HUES64 (cell line): ENCODE data around the gene CLDN15.
A peak's percentile ranks its signal among the peaks of the same experiment; 100 is the strongest.
"Not testable (repeated sequence)": the region's sequence is repeated elsewhere in the genome, so short reads cannot be mapped to it uniquely, and the experiment has no call there.

Experiments
- H3K27ac ChIP-seq: 2 replicates; pipeline ENCODE4 v1.7.0; 2013; ENCODE audit warnings: low read depth, low read length, inconsistent platforms
- H3K27me3 ChIP-seq: 2 replicates; pipeline ENCODE4 v1.6.1; 2013; ENCODE audit warnings: mild to moderate bottlenecking, low read length; ENCODE audit not compliant: insufficient read depth
- H3K36me3 ChIP-seq: 2 replicates; pipeline ENCODE4 v1.6.1; 2013; ENCODE audit warnings: mild to moderate bottlenecking, low read length; ENCODE audit not compliant: insufficient read depth
- H3K4me1 ChIP-seq: 2 replicates; pipeline ENCODE4 v1.6.1; 2013; ENCODE audit warnings: mild to moderate bottlenecking, low read length, moderate library complexity; ENCODE audit not compliant: insufficient read depth
- H3K4me3 ChIP-seq: 2 replicates; pipeline ENCODE4 v1.5.1; 2013; ENCODE audit warnings: mild to moderate bottlenecking, low read length, moderate library complexity
- H3K9ac ChIP-seq: 2 replicates; pipeline ENCODE4 v1.6.1; 2013; ENCODE audit warnings: mild to moderate bottlenecking, low read depth, low read length
- H3K9me3 ChIP-seq: 2 replicates; pipeline ENCODE4 v1.6.1; 2013; ENCODE audit warnings: low read depth, low read length; ENCODE audit not compliant: insufficient read depth
- WGBS: fragments of 150-250, 120-280 bp; methylation state at CpG from one replicate; pipeline ENCODE4 v1.1.7; 2013; ENCODE audit warnings: missing lambda C conversion rate; 5-methylcytosine and 5-hydroxymethylcytosine counted together

The CLDN15 gene

DNA sequence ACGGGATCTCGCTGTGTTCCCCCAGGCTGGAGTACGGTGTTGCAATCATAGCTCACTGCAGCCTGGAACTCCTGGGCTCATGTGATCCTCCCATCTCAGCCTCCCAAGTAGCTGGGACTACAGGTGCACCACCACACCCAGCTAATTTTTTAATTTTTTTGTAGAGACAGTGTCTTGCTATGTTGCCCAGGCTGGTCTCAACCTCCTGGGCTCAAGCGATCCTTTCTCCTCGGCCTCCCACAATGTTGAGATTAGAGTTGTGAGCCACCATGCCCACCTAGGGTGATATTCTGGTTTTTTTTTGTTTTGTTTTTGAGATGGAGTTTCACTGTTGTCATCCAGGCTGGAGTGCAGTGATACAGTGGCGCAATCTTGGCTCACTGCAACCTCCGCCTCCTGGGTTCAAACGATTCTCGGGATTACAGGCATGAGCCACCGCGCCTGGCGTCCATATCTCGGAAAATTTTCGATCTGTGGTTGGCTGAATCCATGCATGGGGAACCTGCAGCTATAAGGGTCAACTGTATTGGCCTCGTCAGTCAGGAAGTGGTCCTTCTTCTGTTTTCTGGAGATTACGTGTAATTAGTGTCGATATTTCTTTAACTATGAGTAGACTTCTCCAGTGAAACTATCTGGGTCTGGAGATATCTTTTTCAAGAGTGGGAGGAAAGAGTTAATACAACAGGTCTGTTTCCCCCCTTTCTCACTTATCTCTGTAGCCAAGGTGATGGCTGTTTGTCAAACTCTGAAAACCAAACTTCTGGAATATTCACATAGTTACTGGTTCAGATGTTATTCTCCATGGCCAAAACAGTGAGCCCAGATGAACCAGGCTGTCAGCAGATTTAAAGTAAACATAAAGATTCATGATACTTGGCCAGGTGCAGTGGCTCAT is 28.3 kb upstream of the CLDN15 start:
- H3K9ac ChIP-seq: no peak overlapping the region
- WGBS: 91% methylated on average over 17 of the region's 17 CpGs
- no peaks in the 10 kb centered on the region for H3K9me3 ChIP-seq
- no peak overlapping the region for H3K4me3 ChIP-seq
- no peaks in the 10 kb centered on the region for H3K36me3 ChIP-seq
- no peaks in the 10 kb centered on the region for H3K4me1 ChIP-seq
- H3K27ac ChIP-seq: no peak overlapping the region
- H3K27me3 ChIP-seq: no peaks in the 10 kb centered on the region

- not testable (repeated sequence) for H3K4me3 ChIP-seq, H3K9me3 ChIP-seq, H3K9ac ChIP-seq, H3K27ac ChIP-seq, H3K4me1 ChIP-seq, H3K27me3 ChIP-seq, H3K36me3 ChIP-seq
- WGBS: 86% methylated on average over 6 of the region's 6 CpGs
Measured at GRCh38 chr7:101264102-101264706, 26.6 kb upstream of the CLDN15 start.

DNA sequence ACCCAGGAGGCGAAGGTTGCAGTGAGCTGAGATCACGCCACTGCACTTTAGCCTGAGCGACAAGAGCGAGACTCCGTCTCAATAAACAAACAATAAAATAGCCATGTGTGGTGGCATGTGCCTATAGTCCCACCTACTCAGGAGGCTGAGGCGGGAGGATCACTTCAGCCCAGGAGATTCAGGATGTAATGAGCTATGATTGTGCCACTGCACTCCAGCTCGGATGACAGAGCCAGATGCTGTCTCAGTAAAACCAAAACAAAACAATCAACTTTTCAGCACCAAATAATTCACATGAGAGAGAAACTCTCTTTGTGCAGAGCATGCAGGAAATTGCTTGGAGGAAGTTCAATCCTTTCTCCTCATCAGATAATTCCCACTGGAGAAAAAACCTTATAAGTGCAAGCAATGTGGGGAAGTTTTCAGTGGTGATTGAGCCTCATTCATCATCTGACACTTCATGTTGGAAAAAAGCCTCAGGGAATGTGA is 20.7 kb upstream of the CLDN15 start:
- Histone ChIP-seq H3K9ac (no peak overlapping the region), H3K27me3 (no peaks in the 10 kb centered on the region), H3K9me3 (no peaks in the 10 kb centered on the region), H3K36me3 (no peaks in the 10 kb centered on the region), H3K4me1 (no peaks in the 10 kb centered on the region), H3K4me3 (no peak overlapping the region), H3K27ac (no peak overlapping the region)
- WGBS: 96% methylated on average over 7 of the region's 7 CpGs

DNA sequence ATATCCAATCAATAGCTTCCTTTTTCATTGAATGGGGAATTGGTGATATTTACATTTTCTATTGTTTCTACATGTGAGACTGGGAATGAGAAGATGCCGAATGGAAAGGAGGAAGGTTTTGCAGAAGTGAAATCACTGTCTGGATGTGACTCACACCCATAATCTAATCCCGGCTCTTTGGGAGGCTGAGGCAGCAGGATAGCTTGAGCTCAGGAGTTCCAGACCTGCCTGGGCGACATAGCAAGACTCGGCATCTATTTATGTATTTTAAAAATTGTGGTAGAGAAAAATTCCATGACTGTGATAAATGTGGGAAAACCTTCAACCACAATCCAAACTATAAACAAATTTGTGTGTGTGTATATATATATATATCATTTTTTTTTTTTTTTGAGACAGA is 18.2 kb upstream of the CLDN15 start:
- Histone ChIP-seq H3K4me3 (no peak overlapping the region), H3K27ac (no peak overlapping the region), H3K27me3 (no peaks in the 10 kb centered on the region), H3K9ac (no peak overlapping the region), H3K9me3 (no peaks in the 10 kb centered on the region), H3K4me1 (no peaks in the 10 kb centered on the region), H3K36me3 (no peaks in the 10 kb centered on the region)
- 83% methylated on average over 2 of the region's 4 CpGs for WGBS

- H3K9me3 ChIP-seq, H3K27ac ChIP-seq, H3K36me3 ChIP-seq, H3K27me3 ChIP-seq, H3K4me3 ChIP-seq, H3K4me1 ChIP-seq, H3K9ac ChIP-seq: not testable (repeated sequence)
- WGBS: 93% methylated on average over 5 of the region's 5 CpGs
Measured at GRCh38 chr7:101253199-101253598, 15.6 kb upstream of the CLDN15 start.

GRCh38 chr7:101251871-101252659 is 14.5 kb upstream of the CLDN15 start:
- Histone ChIP-seq H3K9ac (peak overlapping the region; percentile 86), H3K4me3 (peak overlapping the region; percentile 94), H3K27ac (peak overlapping the region; percentile 10; the same call in 1 of the 2 replicates), H3K27me3 (no peaks in the 10 kb centered on the region), H3K9me3 (no peaks in the 10 kb centered on the region), H3K36me3 (peaks cover 7% of the 10 kb centered on the region; the same call in 1 of the 2 replicates), H3K4me1 (no peaks in the 10 kb centered on the region)
- under 1% methylated on average over 55 of the region's 55 CpGs for WGBS

GRCh38 chr7:101250324-101250723 is 12.7 kb upstream of the CLDN15 start:
- no peak overlapping the region for H3K4me3 ChIP-seq
- peaks cover 7% of the 10 kb centered on the region; the same call in 1 of the 2 replicates for H3K36me3 ChIP-seq
- no peaks in the 10 kb centered on the region for H3K9me3 ChIP-seq
- H3K27ac ChIP-seq: no peak overlapping the region
- WGBS: 93% methylated on average over 3 of the region's 3 CpGs
- H3K9ac ChIP-seq: no peak overlapping the region
- no peaks in the 10 kb centered on the region; the same call in 1 of the 2 replicates for H3K4me1 ChIP-seq
- H3K27me3 ChIP-seq: no peaks in the 10 kb centered on the region

DNA sequence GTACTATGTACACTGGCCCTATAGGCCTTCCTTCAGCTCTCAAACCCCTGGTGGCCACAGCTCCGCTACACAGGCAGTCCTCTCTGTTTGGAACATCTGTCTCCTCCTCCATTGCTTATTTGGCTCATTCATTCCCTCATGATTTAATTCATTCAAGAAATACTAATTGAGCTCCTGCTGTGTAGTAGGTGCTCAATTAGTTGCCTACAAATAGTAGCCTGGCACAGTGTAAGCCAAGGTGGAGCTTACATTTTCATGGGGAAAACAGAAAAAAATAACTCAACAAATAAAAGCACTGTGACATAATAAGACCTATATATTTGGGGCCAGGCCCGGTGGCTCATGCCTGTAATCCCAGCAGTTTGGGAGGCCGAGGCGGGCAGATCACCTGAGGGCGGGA is 10.7 kb upstream of the CLDN15 start:
- no peak overlapping the region for H3K9ac ChIP-seq
- peaks cover 7% of the 10 kb centered on the region; the same call in 1 of the 2 replicates for H3K36me3 ChIP-seq
- WGBS: 97% methylated on average over 5 of the region's 5 CpGs
- H3K4me1 ChIP-seq: peaks cover 5% of the 10 kb centered on the region; the same call in 1 of the 2 replicates
- H3K27me3 ChIP-seq: no peaks in the 10 kb centered on the region
- H3K27ac ChIP-seq: no peak overlapping the region
- no peak overlapping the region for H3K4me3 ChIP-seq
- no peaks in the 10 kb centered on the region for H3K9me3 ChIP-seq

DNA sequence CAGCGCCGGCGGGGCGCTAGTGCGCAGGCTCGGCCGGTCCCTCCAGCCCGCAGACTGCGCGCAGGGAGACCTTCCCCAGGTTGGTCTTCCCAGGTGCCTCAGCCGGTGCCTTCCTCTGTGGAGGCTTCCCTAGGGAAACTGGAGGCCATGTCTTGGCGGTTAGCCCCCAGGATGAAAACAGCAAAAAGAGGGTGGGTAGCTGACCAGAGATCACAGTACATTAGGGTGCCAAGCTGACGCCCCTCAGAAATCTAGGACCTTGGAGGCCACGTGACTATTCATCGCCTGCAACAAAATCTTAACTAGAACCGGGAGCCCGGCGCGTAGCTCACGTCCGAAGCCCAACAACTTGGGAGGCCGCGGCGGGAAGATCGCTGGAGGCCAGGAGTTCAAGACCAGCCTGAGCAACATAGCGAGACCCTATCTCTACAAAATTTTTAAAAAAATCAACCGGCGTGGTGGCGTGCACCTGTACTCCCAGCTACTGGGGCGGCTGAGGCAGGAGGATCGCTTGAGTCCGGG is 7.6 kb upstream of the CLDN15 start:
- Histone ChIP-seq H3K36me3 (peaks cover 11% of the 10 kb centered on the region), H3K27ac (peak overlapping the region; percentile 50), H3K9ac (peak overlapping the region; percentile 43), H3K4me3 (peak overlapping the region; percentile 84), H3K9me3 (no peaks in the 10 kb centered on the region), H3K4me1 (peaks cover 5% of the 10 kb centered on the region; the same call in 1 of the 2 replicates), H3K27me3 (no peaks in the 10 kb centered on the region)
- WGBS: 52% methylated on average over 32 of the region's 32 CpGs

- H3K4me1 ChIP-seq: peaks cover 5% of the 10 kb centered on the region; the same call in 1 of the 2 replicates
- H3K4me3 ChIP-seq: peak within 1 kb of the TSS; percentile 84
- H3K9ac ChIP-seq: peak within 1 kb of the TSS; percentile 70
- peak within 1 kb of the TSS; percentile 71 for H3K27ac ChIP-seq
- no peaks in the 10 kb centered on the region for H3K9me3 ChIP-seq
- H3K36me3 ChIP-seq: peaks cover 14% of the 10 kb centered on the region
- under 1% methylated on average over 45 of the region's 45 CpGs for WGBS
- H3K27me3 ChIP-seq: no peaks in the 10 kb centered on the region
Measured at GRCh38 chr7:101244375-101245146, 7.0 kb upstream of the CLDN15 start, which contains the start of gene FIS1. Gene FIS1 (minus strand): TSS chr7:101245081. CDS start chr7:101245004, 77 bp downstream.
